GM18508 (cell line): ENCODE data around the gene KCNMB3.
"Not testable (repeated sequence)": the region's sequence is repeated elsewhere in the genome, so short reads cannot be mapped to it uniquely, and the experiment has no call there.

ENCODE experiments used
- ATAC-seq: cut with Tn5 transposase; IDR thresholded peaks from one replicate; pipeline ENCODE4 v1.9.1; 2021; ENCODE audit warnings: moderate number of reproducible peaks; ENCODE audit not compliant: insufficient read depth, unreplicated experiment

Gene KCNMB3

DNA sequence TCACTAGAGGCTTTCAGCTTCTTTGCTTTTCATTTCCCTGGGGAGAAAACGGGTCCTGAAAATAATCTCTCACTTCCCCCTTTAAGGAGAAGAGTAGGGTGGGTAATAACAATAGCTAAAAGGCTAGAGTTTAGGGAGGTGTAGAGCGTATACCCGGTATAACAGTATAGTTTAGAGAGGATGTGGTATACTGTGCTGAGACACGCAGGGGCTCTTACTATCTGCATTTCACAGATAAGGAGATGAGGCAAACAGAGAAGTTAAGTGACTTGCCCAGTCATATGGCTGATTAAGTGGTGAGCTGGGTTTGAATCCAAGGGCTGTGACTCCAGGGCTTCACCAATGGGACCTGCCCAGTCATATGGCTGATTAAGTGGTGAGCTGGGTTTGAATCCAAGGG lies 15.0 kb upstream of the KCNMB3 start:
- ATAC-seq = no peak

DNA sequence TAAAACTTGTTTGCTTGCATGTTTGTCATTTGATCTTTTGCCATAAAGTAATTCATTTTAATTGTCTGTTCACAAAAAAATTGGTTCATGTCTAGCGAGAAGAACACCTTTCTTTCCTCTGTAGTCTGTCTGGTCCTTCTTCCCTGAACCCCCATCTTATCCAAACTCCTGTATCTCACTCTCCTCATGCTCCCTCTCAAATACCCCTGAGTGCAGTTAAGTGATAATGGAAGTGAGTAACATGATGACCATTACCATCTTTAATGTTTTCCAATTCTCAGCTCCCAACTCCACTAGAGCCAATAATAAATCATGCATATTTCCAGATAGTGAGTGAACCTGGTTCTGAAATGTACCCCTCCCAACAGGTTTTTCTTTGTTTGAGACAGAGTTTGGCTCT lies 14.2 kb upstream of the KCNMB3 start:
- no peak for ATAC-seq

DNA sequence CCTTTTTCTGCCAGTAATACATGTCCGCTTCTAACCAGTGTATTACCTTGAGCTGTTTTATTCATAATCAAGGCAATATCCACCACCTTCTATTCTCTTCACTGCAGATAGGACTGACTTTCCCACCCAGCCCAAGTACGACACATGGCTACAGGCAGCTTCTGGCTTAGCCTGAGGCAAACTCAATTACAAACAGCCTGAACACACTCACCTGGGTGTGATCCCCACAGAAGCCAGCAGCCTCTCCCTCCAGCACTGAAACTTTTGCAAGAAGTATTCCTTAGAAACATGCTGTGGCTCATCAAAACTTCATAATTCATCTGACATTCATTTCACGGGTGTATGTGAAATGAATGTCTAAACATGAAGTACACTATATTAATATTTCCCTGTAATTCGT lies 13.5 kb upstream of the KCNMB3 start:
- ATAC-seq = no peak

DNA sequence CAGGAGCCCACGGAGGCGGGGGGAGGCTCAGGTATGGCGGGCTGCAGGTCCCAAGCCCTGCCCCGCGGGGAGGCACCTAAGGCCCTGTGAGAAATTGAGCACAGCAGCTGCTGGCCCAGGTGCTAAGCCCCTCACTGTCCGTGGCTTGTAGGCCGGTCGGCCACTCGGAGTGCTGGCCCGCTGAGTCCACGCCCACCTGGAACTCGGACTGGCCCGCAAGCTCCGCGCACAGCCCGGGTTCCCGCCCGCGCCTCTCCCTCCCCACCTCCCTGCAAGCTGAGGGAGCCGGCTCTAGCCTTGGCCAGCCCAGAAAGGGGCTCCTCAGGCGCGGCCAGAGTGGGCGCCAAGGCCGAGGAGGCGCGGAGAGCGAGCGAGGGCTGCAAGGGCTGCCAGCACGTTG lies 12.2 kb upstream of the KCNMB3 start:
- ATAC-seq = no peak

DNA sequence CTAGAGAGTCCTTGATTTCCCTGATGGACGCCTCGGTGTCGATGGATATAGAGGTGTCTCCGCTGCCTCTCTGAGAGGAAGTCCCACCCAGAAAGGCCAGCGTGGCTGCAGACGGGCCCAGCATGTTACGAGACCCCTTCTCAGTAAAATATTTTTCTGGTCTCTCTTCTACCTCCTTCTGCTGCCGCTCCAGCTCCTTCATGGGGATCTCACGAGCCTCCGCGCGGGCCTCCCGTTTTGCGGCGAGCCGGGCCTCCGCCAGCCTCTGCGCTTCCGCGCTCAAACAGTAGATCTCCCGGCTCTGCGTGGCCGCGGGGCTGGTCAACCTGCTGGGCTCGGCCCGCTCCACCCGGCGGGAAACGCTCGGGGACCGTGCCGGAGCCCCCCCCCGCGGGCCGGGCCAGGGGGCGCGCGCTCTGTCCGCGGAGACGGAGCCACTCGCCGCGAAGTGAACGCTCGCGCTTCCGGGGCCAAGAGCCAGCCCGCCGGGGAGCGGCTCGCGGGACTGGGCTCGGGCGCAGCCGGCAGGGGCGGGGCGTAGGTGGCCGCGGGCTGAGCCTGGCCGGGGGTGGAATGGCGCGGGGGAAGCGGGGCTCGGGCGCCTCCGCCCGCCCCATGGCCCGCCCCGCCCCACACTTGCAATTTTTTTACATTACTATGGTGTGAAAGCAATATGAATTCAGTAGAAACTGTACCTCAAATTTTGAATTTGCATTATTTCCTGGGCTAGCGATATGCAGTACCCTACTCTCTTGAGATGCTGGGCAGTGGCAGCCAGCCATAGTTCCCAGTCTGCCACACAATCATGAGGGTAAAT lies 10.2 kb upstream of the KCNMB3 start:
- ATAC-seq = peak; percentile 46

DNA sequence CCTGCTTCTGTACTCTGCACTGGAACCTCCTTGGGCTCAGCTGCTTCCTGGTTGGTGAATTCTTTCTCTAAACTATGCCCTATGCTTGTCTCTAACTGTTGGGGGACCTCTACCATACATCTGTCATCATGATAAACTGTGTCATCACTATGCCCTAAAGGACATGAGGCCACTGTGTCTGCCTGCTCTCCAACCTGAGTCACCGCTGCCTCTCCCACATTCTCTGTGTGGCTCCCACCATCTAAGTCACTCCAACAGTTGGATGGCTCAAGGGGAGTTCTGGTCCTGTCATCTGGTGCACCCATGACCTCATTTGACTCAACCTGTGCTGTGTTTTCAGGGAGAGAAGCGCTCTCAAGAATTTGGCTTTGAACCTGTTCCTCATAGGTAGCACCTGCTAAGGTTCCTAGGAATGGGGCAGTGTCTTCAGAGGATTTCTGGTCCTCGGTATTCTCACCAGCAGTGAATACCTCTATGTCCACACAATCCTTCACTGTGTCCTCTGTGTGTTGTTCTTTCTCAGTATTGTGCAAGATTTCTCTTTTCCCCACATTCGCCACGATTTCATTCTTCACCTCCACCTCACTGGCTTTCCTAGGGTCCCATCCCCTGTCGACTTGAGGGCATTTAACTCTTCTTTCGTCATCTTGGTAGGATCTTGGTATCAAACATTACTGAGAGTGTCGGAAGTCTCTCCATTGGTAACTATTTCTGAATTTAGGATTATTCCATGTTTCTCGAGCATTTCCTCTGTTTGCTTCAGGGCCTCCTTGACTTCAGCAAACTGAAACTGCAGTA lies 9.2 kb upstream of the KCNMB3 start:
- not testable (repeated sequence) for ATAC-seq

DNA sequence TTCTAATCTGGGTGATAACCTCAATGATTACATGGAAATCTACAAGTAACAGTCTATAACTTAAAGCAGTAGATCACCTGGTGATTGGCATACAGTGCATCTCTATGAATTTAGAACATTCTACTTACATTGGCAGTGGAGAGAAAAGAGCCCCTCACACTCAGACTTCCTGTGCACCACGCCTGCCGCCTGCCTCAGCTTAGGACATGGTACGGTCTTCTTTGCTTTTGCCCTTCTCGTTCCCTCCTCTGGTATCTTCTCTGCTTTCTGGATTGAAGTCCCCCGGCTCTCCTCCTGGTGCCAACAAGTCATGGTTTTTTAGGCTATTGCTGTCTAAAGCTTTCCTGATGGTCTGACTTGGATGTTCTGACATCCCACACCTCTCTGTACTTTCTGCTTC lies 7.9 kb upstream of the KCNMB3 start:
- ATAC-seq = no peak

DNA sequence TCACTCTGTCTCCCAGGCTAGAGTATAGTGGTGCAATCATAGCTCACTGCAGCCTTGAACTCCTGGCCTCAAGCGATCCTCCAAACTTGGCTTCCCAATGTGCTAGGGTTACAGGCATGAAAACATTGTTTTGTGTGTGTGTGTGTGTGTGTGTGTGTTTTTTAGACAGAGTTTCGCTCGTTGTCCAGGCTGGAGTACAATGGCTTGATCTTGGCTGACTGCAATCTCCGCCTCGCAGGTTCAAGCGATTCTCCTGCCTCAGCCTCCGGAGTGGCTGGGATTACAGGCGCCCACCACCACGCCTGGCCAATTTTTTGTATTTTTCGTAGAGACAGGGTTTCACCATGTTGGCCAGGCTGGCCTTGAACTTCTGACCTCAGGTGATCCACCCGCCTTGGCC lies 6.8 kb upstream of the KCNMB3 start:
- not testable (repeated sequence) for ATAC-seq

DNA sequence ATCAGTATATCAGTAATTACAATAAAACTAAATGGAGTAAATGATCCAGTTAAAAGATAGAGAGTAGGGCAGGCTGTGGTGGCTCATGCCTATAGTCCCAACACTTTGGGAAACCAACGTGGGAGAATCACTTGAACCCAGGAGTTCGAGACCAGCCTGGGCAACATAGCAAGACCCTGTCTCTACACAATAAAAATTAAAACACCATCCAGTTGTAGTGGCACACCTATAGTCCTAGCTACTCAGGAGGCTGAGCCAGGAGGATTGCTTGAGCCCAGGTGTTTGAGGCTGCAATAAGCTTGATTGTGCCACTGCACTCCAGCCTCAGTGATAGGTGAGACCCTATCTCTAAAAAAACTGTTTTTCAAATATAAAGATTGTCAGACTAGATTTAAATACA lies 5.9 kb upstream of the KCNMB3 start:
- ATAC-seq = no peak

DNA sequence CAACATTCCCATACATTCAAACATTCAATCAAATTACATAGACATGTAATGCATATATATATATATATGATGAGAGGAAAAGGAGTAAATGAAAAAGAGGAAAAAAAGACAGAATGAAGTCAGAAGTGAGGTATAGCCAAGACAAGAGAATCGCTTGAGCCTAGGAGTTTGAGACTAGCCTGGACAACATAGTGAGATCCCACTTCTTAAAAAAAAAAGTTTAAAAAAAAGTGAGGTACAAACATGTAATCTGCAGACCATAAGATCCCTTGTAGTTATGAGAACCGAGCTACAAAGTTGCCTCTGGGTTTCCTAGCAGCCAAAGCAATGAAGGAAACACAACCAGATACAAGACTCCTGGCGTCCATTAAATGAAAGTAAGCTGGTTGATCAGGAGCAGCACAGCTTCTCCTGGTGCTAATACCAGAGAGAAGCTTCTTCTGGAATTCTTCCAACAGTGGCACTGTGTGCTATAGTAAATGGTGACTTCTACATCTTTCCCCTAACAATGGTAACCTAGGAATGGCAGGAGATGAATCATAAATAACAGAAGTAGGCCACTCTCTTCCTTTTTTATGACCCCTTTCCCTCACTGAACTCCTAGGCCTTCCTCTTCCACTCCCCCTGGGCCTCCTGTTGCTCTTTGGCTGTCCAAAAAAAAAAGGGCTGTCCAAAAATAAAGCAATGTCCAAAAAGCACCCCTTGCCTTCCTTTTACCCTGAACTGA lies 3.5 kb downstream of the KCNMB3 start:
- no peak for ATAC-seq

DNA sequence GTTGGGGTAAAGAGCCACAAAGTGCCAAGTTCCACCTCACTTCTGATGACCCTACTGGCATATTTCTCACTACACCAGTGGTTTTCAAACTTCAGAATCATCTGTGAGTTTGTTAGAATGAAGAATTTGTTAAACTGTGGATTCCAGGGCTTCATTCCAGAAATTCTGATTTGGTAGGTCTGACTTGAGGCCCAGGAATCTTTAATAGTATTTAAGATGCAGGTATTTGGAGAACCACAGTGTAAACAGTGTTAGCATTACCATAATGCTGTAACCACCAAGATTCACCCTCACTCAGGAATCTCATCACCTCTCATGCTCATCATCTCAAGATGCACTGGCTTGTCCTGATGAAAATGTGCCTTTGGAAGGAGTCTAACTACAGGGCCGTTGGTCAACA lies 6.0 kb downstream of the KCNMB3 start:
- ATAC-seq = no peak

DNA sequence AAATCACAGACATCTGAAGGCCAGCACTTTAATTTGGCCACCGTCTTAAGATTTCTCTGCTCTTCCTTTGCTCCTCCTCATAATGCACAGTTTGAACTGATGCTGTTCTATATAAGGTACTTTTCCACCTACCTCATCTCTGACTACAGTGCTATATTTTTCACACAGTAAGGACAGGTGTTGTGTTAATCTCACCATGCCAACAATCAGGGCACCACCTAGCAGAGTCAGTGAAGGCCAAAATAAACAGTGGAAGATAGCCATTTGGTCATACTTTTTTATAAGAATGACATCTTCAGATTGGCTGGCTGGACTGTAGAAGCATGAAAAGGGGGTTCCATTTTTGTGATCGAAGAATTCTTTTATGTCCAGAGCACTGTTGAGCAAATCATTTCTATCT lies 8.1 kb downstream of the KCNMB3 start:
- ATAC-seq = not testable (repeated sequence)

DNA sequence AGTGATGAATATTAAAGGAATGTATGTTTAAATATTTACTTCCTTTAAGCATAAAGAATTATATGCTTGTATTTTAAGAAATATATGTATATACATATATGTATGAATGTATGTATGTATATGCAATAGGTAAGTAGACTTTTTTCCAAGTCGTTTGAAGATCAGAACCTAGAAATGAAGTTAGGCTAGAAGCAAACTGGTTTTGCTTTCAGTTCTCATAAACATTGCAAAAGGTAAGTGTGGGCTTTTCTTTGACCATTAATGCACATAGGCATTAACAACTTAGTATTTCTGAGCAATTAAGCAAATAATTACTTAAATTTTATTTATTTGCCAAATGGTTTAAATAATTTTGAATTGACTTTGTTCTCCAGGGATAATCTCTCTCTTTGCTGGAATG lies 10.6 kb downstream of the KCNMB3 start:
- not testable (repeated sequence) for ATAC-seq

DNA sequence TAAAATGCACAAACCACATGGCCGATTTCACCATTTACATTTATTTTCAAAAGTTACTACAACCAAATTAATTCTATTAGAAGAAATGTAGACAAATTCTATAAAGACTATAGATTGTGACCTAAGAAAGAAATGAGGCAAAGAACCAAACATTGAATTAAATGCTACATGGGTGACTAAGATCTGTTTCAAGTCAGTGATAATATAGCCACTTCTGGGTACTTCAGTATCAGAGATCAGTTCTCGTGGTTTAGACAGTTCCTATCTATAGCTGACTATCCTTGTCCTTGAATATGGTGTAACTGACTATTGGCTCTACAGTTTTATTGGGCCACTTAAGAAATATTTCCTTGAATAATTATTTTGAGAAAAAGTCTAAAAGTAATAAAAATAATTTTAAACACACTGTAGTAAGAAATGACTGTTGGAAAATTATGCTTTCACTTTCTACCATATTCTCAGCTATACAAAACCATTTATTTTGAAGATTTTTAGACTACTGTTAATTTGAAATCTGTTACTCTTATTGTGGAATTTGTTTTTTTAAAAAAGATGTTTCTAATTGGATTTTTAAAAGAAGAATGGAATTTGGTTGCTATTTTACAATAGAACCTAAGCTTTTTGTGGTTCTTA lies 14.1 kb downstream of the KCNMB3 start:
- peak; percentile 68 for ATAC-seq

DNA sequence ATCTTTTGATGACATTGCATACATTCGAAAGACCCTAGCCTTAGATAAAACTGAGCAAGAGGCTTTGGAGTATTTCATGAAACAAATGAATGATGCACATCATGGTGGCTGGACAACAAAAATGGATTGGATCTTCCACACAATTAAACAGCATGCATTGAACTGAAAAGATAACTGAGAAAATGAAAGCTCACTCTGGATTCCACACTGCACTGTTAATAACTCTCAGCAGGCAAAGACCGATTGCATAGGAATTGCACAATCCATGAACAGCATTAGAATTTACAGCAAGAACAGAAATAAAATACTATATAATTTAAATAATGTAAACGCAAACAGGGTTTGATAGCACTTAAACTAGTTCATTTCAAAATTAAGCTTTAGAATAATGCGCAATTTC lies 16.7 kb downstream of the KCNMB3 start:
- no peak for ATAC-seq

DNA sequence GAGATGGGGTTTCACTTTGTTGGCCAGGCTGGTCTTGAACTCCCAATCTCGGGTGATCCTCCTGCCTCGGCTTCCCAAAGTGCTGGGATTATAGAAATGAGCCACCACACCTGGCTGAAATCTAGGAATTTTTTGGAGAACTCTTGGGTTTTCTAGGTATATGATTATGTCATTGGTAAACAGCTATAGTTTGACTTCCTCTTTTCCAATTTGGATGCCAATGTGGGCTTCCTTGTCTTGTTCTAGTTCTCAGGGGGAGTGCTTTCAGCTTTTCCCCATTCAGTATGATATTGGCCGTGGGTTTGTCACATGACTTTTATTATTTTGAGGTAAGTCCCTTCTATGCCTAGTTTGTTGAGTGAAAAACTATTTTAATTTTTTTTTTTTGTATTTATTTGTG lies 17.9 kb downstream of the KCNMB3 start:
- no peak for ATAC-seq

DNA sequence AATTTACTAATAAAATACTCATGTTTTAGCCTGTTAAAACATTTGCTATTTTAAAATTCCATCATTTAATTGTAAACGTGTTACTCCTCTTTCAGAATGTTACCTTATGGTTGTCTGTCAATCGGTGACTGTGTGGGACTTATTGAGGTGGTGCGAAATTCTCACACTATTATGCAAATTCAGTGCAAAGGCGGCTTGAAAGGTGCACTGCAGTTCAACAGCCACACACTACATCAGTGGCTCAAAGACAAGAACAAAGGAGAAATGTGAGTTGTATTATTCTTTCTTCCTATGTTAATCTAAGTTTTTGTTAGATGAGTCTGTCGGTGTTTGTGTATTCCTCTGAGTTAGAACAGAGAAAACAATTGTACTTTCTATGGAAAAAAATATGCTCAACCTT lies 21.7 kb downstream of the KCNMB3 start:
- no peak for ATAC-seq

DNA sequence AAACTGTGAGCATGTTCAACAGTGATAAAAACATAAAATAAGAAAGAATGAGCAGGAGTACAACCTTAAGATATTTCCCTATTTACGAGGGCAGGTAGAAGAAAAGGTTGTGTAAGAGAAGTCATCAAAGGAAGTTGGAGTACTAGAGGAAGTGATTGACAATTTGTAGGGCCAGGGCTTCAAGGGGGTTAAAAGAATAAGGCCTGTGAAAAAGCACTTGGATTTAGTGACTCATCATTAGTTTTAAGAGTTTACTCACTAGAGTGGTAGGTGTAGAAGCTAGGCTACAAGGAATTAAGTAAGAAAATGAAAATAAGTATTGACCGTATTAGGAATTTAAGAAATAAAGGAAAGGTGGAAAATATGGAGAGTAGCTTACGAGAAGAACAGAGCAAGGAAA lies 23.6 kb downstream of the KCNMB3 start:
- no peak for ATAC-seq

DNA sequence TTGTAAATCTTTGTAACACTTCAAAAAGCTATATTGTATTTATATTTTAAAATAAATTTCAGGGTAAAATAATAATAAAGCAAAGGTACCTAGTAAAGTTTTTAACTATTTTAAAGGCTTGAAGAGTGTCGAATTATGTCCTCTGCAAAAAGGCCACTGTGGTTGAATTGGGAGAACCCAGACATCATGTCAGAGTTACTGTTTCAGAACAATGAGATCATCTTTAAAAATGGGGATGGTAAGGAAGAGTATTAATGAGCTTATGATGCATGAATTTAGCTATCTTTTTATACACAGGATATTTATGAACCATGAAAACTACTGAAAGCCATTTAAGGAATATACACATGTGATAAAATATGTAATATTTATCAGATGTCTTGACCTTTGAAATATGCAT lies 26.3 kb downstream of the KCNMB3 start:
- no peak for ATAC-seq

DNA sequence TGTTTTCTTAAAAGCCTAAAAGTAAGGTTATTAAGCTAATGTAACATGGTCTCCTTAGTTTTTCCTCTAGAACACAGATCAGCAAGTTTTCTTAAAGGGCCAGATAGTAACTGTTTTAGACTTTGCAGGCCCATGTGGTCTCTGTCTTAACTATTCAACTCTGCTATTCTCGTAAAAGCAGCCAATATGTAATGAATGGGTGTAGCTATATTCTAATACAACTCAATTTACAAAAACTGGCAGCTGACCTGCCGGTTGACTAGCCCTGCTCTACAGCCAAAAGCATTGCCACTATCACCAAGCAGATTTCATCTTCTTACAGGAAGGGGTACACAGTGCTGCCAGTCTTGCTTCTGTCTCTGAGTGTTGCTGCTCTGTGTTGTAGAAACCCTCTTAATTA lies 27.4 kb downstream of the KCNMB3 start:
- ATAC-seq = no peak

DNA sequence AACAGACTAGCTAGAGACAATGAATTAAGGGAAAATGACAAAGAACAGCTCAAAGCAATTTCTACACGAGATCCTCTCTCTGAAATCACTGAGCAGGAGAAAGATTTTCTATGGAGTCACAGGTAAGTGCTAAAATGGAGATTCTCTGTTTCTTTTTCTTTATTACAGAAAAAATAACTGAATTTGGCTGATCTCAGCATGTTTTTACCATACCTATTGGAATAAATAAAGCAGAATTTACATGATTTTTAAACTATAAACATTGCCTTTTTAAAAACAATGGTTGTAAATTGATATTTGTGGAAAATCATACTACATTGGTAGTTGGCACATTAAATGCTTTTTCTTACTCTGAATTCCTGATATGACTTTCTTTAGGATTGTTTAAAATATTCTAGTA lies 32.7 kb downstream of the KCNMB3 start:
- ATAC-seq = not testable (repeated sequence)
